Subcutaneous abdominal adipose tissue (tissue), 5 donors: ENCODE data around the gene IGLL5.

Experiments
- H3K27ac ChIP-seq: one replicate; pipeline ENCODE4 v1.7.0; 2013; ENCODE audit warnings: low read depth, mild to moderate bottlenecking, inconsistent platforms, low read length, moderate library complexity
- H3K27me3 ChIP-seq, 5 donors: one replicate each; pipeline ENCODE4 v1.7.0; 2013; ENCODE audit warnings: low read length in 5 of 5, inconsistent platforms in 1 of 5; ENCODE audit not compliant: control insufficient read depth in 5 of 5, insufficient read depth in 4 of 5
- H3K36me3 ChIP-seq, 5 donors: one replicate each; pipeline ENCODE4 v1.7.0; 2013; ENCODE audit warnings: low read length in 5 of 5; ENCODE audit not compliant: control insufficient read depth in 5 of 5, insufficient read depth in 5 of 5
- H3K4me1 ChIP-seq, 5 donors: one replicate each; pipeline ENCODE4 v1.7.0; 2013; ENCODE audit warnings: low read length in 5 of 5, mild to moderate bottlenecking in 3 of 5, moderate library complexity in 1 of 5; ENCODE audit not compliant: control insufficient read depth in 5 of 5, insufficient read depth in 5 of 5
- H3K4me3 ChIP-seq, 5 donors: one replicate each; pipeline ENCODE4 v1.7.0; 2013; ENCODE audit warnings: low read length in 5 of 5, low read depth in 1 of 5
- H3K9ac ChIP-seq, 5 donors: one replicate each; pipeline ENCODE4 v1.7.0; 2013; ENCODE audit warnings: low read length in 5 of 5, mild to moderate bottlenecking in 4 of 5, moderate library complexity in 3 of 5
- H3K9me3 ChIP-seq, 5 donors: one replicate each; pipeline ENCODE4 v1.7.0; 2013; ENCODE audit warnings: low read length in 5 of 5; ENCODE audit not compliant: control insufficient read depth in 5 of 5
- donor health status: healthy.
- donor health status: healthy.
- donor health status: healthy.
- donor health status: healthy.
- donor health status: healthy.

The IGLL5 gene

GRCh38 chr22:22927888-22928665 lies 40.5 kb downstream of the IGLL5 start:
- peaks cover 5 to 18% (median 7%) of the 10 kb centered on the region in 5 donors for H3K27me3 ChIP-seq
- no peaks in the 10 kb centered on the region for H3K36me3 ChIP-seq
- no peaks in the 10 kb centered on the region for H3K9me3 ChIP-seq
- peaks cover 0 to 11% (median 0%) of the 10 kb centered on the region in 5 donors for H3K4me1 ChIP-seq
- H3K9ac ChIP-seq: no peak overlapping the region
- no peak overlapping the region for H3K4me3 ChIP-seq
- no peak overlapping the region for H3K27ac ChIP-seq

DNA sequence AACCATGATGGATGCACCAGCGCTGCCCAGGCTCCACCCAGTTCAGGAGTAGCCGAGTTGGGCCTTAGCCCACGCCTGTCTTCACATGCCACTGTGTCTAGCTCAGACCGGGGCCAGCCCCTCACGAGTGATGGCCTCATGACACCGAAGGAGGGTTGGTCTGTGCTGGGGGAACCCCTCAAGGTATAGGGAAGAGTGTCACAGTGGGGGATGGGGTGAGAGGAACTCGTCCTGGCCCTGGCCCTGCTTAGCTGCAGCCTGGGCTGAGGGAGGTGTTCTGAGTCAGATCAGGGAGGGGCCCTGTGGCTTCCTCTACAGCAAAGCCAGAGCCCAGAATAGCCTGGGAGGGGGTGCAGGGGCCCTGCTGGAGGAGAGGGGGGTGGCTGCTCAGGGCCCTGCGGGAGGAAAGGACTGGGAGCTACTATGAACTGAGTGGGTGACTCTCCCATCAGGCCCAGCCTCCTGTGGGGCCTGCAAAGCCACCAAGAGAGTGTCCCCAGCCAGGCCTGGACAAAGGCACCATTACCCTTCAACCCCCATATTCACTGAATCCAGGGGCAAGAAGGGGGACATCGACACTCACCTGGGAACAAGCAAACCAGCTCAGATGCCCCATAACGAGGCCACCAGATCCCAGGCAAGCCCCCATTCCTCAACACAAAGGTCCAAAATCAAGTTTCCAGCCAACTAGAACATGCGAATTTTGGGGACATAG lies 41.2 kb downstream of the IGLL5 start:
- Histone ChIP-seq H3K4me3 (no peak overlapping the region), H3K36me3 (no peaks in the 10 kb centered on the region), H3K4me1 (peaks cover 0 to 11% (median 0%) of the 10 kb centered on the region in 5 donors), H3K27ac (no peak overlapping the region), H3K9ac (no peak overlapping the region), H3K9me3 (no peaks in the 10 kb centered on the region), H3K27me3 (peaks cover 5 to 18% (median 7%) of the 10 kb centered on the region in 5 donors)

GRCh38 chr22:22929381-22930221 lies 42.0 kb downstream of the IGLL5 start:
- peaks cover 0 to 11% (median 0%) of the 10 kb centered on the region in 5 donors for H3K4me1 ChIP-seq
- peaks cover 5 to 18% (median 7%) of the 10 kb centered on the region in 5 donors for H3K27me3 ChIP-seq
- H3K27ac ChIP-seq: no peak overlapping the region
- H3K9me3 ChIP-seq: no peaks in the 10 kb centered on the region
- H3K9ac ChIP-seq: no peak overlapping the region
- no peaks in the 10 kb centered on the region for H3K36me3 ChIP-seq
- H3K4me3 ChIP-seq: no peak overlapping the region

- Histone ChIP-seq H3K36me3 (no peaks in the 10 kb centered on the region), H3K4me3 (no peak overlapping the region), H3K27me3 (peaks cover 5 to 18% (median 7%) of the 10 kb centered on the region in 5 donors), H3K9ac (no peak overlapping the region), H3K4me1 (peaks cover 0 to 17% (median 3%) of the 10 kb centered on the region in 5 donors), H3K27ac (no peak overlapping the region), H3K9me3 (no peaks in the 10 kb centered on the region)
Measured at GRCh38 chr22:22930222-22930497, 42.5 kb downstream of the IGLL5 start.

DNA sequence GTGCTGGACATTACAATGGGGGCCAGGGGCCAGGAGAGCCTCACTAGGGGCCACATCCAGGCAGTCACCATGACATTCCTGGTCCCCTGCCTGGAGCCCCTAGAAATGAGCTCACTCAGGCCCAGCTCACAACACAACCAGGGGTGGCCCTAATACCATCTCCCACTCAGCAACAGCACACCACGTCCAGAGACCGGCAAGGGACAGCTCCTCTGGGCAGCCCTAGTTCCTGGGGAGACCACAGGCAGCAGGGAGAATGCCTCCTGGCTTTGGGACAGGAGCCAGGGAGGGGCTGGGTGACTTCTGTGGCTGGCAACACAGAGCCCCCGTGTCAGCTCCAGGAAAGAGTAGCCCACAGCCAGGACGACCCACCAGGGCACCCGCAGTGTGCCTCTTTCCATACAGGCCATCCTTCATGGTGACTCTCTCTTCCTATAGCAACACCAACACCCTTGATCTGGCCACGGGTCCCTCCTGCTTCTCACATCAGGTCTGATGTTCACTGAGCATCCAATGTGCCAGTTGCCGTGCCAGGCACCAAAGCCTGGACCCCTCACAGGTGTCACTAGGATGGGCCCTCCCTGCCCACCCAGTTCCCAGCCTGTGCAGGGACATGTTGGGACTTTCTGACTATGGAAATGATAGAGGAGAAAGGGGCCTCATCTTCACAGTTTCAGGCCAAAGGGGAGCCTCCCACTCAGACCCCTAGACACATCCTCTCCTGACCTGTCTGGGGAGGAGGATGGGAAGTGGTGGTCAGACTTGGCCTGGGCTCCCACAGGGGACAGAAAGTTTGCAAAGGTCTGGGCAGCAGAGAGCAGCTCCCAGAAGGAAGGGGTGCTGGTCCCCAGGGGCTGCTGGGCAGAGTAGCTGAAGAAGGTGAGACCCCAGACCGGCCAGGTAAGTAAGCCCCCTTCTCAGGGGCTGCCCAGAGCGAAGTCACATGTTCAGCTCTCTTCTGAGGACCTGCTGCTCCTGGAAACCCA lies 43.2 kb downstream of the IGLL5 start:
- H3K27me3 ChIP-seq: peaks cover 5 to 18% (median 7%) of the 10 kb centered on the region in 5 donors
- no peak overlapping the region for H3K9ac ChIP-seq
- H3K27ac ChIP-seq: no peak overlapping the region
- H3K9me3 ChIP-seq: no peaks in the 10 kb centered on the region
- no peaks in the 10 kb centered on the region for H3K36me3 ChIP-seq
- H3K4me3 ChIP-seq: no peak overlapping the region
- peaks cover 0 to 20% (median 3%) of the 10 kb centered on the region in 5 donors for H3K4me1 ChIP-seq

DNA sequence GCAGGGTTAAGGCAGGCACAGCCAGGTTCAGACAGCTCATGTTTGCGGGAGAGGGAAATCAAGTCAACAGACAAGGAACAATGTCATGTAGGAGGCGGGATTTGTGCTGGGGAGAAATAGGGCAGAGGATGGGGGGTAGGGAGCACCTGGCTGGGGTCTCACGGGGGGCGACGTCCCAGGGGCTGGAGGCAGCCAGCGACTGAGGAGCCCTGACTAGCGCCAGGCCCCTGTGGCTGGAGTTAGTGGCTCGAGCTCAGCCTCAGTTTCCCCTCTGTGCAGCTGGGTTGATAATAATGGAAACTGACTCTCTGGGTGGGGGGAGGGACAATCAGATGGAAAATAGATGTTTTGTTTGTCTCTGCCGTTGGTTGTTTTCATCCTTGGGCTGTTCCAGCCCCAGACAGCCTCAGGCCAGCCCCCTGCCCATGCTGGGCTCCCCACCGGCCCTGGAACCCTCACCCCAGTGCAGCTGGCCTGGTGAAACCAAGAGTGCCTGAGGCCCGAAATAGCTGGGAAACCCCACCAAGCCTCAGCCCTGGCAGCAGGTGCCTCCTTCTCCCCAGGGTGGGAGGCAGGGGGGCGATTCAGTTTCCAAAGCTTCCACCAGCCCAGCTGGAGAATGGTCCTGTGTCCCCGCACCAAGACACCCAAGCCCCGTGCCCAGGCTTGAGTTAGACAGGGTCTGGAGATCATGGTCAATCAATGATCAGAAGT lies 44.1 kb downstream of the IGLL5 start:
- peaks cover 0 to 23% (median 3%) of the 10 kb centered on the region in 5 donors for H3K4me1 ChIP-seq
- H3K27ac ChIP-seq: no peak overlapping the region
- no peak overlapping the region for H3K4me3 ChIP-seq

GRCh38 chr22:22932512-22932941 lies 44.9 kb downstream of the IGLL5 start:
- Histone ChIP-seq H3K4me3 (no peak overlapping the region), H3K27me3 (peaks cover 4 to 11% (median 6%) of the 10 kb centered on the region in 5 donors), H3K9me3 (no peaks in the 10 kb centered on the region), H3K27ac (no peak overlapping the region), H3K9ac (no peak overlapping the region), H3K4me1 (peaks cover 0 to 23% (median 3%) of the 10 kb centered on the region in 5 donors), H3K36me3 (no peaks in the 10 kb centered on the region)

More for the DNA sequence above, 44.1 kb downstream of the IGLL5 start:
- H3K9me3 ChIP-seq: no peaks in the 10 kb centered on the region
- peaks cover 5 to 13% (median 7%) of the 10 kb centered on the region in 5 donors for H3K27me3 ChIP-seq
- no peaks in the 10 kb centered on the region for H3K36me3 ChIP-seq
- H3K9ac ChIP-seq: no peak overlapping the region

GRCh38 chr22:22933100-22933806 lies 45.6 kb downstream of the IGLL5 start:
- peaks cover 0 to 22% (median 3%) of the 10 kb centered on the region in 5 donors for H3K4me1 ChIP-seq
- peaks cover 0 to 9% (median 6%) of the 10 kb centered on the region in 5 donors for H3K27me3 ChIP-seq
- H3K9ac ChIP-seq: no peak overlapping the region
- H3K4me3 ChIP-seq: no peak overlapping the region
- H3K36me3 ChIP-seq: no peaks in the 10 kb centered on the region
- no peak overlapping the region for H3K27ac ChIP-seq
- H3K9me3 ChIP-seq: no peaks in the 10 kb centered on the region
